ENCODE data around the gene CENPX.

DNA sequence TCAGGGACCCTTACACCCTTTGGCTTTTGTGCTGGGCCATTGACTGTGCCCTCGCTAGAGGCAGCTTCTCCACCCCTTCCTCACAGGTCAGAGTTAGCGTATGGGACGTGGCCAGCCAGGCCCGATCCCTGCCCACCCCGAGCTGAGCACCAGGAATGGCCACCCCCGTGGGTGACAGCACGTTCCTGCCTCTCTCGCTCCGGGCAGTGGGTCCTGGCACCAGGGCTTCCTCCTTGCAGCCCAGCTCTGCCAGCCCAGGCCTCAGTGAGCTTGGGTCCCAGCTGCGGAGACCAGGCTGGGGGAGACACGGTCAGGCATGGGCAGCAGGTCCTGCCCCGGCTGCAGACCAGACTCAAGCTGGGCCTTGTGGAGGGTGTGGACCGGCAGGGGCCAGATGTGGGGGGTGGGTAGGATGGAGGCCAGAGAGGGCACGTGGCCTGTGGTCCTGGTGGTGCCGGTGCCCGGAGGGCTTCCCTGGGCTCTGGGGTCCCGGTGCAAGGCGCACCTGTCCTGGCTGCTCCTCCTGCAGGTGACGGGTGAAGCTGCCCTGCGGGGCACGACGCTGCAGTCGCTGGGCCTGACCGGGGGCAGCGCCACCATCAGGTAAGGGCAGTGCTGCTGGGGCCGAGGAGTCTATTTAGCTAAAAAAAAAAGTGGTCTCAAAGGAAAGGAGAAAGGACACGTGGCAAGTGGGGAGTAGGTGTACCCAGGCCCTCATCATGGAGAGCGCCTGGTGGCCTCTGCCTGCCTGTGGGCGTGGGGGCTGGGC, 27.0 kb downstream of the CENPX start:
- TF ChIP-seq CREM (IDR thresholded peaks at IDR 0.05) (no peak), CREM (CRISPR knock-in tag; IDR thresholded peaks at IDR 0.05) (0 out of 2 replicates have a peak, but pooled peaks have one; percentile 9), MEIS1 (CRISPR knock-in tag; IDR thresholded peaks at IDR 0.05; ENCODE audit: borderline replicate concordance) (no peak), MBD4 (IDR thresholded peaks at IDR 0.05; ENCODE audit: borderline replicate concordance, low read length) (no peak), ATF2 (CRISPR knock-in tag; IDR thresholded peaks at IDR 0.05) (peak; percentile 54; the same call in 1 of the 2 replicates), ZSCAN5A (CRISPR knock-in tag; IDR thresholded peaks at IDR 0.05; ENCODE audit: borderline replicate concordance) (0 out of 2 replicates have a peak, but pooled peaks have one; percentile 13), ARHGAP35 (CRISPR knock-in tag; IDR thresholded peaks at IDR 0.05; ENCODE audit: borderline replicate concordance) (peak; percentile 45)

Measured in HepG2 (cell line).